ENCODE results near the gene S100A11.
"Not testable (repeated sequence)": the region's sequence is repeated elsewhere in the genome, so short reads cannot be mapped to it uniquely, and the experiment has no call there.

Gene S100A11

GRCh38 chr1:152036267-152037216 is at the start of gene S100A11:
Gene S100A11 (minus strand): TSS chr1:152037004. CDS start chr1:152036915, 89 bp downstream.
- DNase-seq: peak; percentile 94

DNA sequence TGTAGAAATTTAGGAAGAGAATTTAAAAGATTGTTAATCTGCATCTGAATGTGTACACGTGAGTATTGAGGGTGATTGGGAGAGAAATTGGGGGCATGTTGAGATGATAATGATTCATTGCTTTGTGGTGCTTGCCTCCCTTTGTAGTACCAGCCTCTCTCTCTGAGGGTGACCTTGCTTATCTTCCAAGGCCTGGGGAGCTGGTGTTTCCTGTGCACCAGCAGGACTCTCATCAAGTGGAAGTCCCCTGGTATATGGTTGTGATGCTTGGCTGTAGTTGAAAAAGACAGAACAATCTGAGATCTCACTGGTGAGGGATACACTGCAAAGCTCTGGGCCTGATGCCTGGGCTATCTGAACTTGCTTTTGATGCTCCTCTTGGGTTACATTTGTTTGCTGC is 48.0 kb upstream of the S100A11 start:
- DNase-seq: no peak

GRCh38 chr1:152081026-152081425 is 44.2 kb upstream of the S100A11 start:
- not testable (repeated sequence) for DNase-seq

DNA sequence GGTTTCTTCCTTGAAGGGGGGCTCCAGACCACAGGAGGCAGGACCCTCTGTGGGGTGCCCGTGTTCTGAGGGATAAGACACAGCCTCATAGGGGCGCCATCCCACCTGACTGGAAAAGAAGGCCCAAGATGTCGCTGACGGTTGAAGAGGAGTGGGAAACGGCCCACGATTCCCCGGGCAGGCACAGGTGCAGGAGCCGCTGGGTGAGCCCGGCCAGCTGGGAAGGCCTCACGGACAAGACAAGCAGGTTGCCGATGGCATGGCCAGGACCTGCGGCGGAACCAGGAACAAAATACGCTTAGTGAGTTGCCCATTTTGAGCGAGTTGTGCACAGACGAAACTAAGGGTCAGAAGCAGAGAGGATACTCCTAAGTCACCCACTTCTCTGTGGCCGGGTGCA is 43.7 kb upstream of the S100A11 start:
- not testable (repeated sequence) for DNase-seq

GRCh38 chr1:152078831-152079441 is 42.1 kb upstream of the S100A11 start:
- DNase-seq: no peak

DNA sequence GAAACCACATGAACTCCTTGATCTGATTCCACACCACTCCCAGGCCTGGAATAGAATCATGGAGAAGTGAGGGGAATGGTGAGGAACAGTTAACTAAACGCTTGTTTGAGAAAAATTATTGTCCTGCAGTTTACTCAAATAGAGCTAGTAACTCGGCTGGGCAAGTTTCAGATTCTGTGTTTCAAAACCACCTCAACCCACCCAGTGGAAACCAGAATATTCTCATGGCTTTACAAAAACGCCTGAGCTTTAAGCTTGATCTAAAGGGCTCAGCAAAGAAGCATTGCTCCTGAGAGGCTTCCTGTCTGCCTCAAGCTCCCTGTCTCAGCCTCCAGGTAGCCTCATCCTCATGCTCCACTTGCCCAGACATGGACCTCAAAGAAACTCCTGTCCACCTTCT is 35.5 kb upstream of the S100A11 start:
- DNase-seq: no peak

DNA sequence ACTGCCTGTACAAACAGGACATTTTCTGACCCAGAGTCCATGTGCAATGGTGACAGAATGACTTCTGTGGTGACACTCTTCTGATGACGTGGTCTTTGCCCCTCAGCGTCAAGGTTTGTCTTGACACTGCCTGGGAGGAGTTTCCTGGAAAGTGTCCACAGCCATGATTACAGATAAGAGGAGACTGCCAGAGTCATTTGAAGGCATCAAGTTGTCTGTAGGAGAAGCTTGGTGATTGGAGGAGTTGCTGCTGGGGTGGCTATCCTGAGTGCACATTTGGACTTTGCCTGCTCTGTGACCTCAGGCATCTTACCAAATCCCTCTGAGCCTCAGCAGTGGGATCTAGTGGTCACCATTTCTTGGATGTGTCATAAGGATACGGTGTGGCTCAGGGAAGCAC is 34.3 kb upstream of the S100A11 start:
- no peak for DNase-seq

DNA sequence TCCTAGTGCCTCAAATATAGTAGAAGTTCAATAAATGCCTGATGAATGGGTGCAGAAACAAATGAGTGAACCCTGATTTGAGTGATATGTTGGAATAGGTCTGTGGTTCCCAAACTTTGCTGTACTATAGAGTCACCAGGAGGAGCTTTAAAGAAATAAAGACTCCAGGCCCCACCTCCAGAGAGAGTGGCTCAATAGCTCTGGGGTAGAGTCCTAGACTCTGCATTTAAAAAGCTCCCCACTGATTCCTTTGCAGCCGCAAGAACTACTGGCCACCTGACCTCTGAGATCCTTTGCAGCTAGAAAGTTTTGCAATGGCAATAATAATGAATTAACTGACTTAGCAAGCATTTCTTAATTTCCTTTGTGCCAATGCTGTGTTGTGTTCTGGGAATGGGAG is 31.1 kb upstream of the S100A11 start:
- DNase-seq: no peak

- no peak for DNase-seq
These were observed 30.3 kb upstream of the S100A11 start for GRCh38 chr1:152067150-152067549.

GRCh38 chr1:152061952-152062351 is 25.1 kb upstream of the S100A11 start:
- no peak for DNase-seq

DNA sequence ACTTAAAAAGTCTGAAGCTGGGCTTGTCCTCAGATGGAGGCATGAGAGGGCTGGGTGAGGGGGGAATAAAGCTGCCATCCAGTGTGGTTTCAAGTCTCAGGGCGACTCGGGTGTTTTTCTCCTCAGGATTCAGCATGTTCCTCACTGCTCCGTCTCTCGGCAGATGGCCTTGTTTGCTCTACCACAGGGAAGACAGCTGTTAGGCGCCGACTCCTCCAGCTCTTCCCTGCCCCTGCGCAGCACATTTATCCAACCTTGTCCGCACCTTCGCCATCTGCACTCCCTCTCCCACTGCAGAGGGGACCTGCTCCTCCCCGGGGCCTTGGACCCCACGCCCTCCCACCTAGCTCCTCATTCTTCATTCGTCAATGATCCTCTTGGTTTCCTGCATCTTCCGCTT is 16.6 kb upstream of the S100A11 start:
- no peak for DNase-seq

- peak; percentile 91 for DNase-seq
These were observed 15.8 kb upstream of the S100A11 start for GRCh38 chr1:152052606-152053005.

GRCh38 chr1:152050886-152051675 is 14.3 kb upstream of the S100A11 start:
- DNase-seq: no peak

DNA sequence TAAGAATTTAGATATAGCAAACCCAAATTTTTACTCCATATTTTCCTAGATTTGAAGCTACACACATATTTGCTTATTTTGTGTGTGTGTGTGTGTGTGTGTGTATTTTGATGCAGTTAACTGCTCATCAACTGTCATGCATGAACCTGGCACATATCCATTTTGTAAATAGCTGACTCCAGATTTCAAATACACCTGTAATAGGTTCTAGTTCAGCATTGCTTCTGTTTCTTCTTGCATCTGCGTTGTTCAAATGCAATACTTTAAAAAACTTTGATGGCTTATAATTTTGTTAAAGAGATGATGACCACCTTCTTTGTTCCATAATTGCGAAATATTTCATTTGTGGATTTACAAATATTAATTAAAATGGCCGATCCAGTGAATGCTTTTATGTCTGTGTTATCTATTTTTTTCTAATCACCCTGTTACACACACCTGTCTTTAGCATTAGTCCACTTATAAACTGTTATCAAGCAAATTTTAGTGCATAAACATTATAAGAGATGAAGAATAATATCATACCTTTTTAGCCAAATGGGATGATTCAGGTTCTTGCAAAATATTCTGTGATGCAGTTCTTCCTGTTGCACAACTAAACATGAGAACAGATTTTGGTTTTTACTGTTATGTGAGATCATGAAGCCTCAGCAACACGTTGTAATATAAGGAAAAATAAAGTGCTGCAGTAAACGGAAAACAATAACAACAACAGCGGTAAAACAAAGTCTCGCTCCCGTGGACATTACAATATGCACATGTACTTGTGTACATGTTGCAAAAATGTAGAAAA is 12.7 kb upstream of the S100A11 start:
- DNase-seq: peak; percentile 71

DNA sequence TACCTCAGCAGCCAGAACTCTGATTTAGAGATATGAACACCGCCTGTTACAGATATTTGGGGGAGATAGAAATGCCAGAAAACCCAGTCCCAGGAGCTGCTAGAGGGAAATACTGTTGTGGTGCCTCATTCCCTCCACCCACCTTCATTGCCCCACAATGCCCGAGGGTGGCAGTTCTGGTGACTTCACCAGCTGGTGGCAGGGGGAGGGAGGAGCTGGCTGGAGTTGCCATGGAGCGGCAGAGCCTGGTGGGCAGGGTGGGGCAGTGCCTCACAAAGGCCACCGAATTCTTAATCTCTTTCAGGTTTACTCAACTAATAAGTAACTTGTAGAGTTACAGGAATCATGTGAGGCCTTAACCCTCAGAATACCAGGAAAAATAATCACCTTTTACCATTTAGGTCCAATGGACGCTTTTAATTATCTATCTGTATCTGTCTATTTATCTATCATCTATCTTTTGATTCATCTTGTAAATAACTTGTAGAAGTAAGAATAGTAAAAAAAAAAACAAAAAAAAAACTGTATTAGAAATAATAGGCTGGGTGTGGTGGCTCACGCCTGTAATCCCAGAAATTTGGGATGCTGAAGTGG is 11.7 kb upstream of the S100A11 start:
- peak; percentile 92 for DNase-seq

- DNase-seq: peak; percentile 98
These were observed 11.1 kb upstream of the S100A11 start for GRCh38 chr1:152047730-152048415.

DNA sequence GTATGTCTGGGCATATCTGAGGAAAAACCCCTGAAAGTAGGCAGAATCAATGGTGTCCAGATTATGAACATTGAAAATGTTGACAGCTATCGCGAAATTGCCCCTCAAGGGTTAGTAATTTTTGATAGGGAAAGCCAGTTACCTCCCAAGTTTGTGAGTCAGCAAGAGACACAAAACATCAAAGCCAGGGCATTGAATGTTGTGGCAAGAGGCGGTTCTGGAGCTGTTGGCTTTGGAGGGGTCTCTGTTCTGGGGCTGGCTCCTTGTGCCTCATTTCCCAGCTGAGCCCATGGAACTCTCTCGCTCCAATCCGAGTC is 10.6 kb upstream of the S100A11 start:
- no peak for DNase-seq

DNA sequence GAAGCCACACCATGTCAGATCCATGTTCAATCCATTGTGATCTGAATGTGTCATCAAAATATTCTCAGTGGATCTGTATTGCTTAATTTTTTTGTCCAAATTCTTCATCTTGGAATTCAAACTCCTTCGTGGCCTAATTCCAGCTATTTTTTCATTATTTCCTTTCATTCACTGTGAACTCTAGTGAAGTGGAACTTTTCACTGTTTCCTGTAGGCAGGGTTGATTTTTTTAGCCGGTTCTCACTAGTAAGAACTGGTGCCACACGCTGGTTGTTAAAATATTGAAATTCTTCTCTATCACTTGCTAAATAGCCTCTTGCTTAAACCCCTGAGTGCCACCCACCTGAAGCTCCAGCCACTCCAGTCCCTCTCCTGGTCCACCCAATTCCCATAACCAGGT is 7.6 kb upstream of the S100A11 start:
- no peak for DNase-seq

- DNase-seq: no peak
These were observed 7.1 kb upstream of the S100A11 start for GRCh38 chr1:152043870-152044269.

- no peak for DNase-seq
These were observed 5.2 kb upstream of the S100A11 start for GRCh38 chr1:152042030-152042429.

DNA sequence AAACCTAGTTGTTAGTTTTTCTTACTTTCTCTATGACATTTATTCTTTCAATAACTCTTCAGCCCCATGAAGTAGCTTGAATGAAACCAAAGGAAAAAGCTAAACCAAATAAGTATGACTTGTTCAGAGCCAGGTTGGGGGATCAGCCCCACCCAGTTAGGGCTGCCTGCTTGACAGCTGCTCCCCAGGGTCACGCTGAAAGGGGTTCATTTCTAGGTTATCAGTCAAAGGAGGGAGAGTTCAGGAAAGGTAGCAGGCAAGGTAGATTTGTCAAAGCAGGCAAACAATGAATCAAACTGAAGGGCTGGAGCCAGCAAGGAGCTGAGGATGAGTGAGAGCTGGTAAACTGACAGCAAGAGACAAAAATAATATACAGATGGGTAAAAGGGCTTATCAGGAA is 3.1 kb upstream of the S100A11 start:
- DNase-seq: no peak

DNA sequence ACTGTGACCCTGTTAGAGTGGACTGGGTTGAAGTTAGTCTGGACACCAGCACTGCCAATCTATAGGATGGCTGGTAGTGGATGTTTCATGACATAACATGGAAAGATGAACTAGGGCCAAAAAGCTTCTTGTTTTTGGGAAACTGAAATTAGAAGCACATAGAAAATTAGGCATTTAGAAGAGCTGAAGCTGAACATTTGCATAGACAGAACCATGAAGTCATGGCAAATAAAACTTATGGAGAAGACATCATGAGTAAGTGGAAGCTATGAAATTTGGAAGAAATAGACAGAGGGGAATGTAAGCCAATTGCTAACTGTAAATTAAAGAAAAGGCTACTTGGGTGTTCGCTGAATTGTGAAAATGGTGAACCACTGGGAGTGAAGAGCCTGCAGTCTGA is 2.7 kb upstream of the S100A11 start:
- DNase-seq: no peak

Data from RPMI8226 (cell line).